Testis (tissue), 2 donors: ENCODE measurements around the gene TST.

Experiments used
- POLR2A ChIP-seq: fragments of 450-650 bp; IDR thresholded peaks from one replicate; pipeline ENCODE4 v1.6.1; 2017; ENCODE audit warnings: antibody characterized with exemption, mild to moderate bottlenecking, moderate library complexity
- TF ChIP-seq, protein P1 (sequence below), 3 experiments: fragments of 450-650 bp in 2 of 3; fragments of 200-600 bp in 1 of 3; sonication (generic) in 1 of 3; IDR thresholded peaks; one replicate each; pipeline ENCODE4 v1.5.1; 2016 to 2019; ENCODE audit warnings: antibody characterized with exemption in 3 of 3, mild to moderate bottlenecking in 2 of 3, moderate library complexity in 1 of 3

DNA sequence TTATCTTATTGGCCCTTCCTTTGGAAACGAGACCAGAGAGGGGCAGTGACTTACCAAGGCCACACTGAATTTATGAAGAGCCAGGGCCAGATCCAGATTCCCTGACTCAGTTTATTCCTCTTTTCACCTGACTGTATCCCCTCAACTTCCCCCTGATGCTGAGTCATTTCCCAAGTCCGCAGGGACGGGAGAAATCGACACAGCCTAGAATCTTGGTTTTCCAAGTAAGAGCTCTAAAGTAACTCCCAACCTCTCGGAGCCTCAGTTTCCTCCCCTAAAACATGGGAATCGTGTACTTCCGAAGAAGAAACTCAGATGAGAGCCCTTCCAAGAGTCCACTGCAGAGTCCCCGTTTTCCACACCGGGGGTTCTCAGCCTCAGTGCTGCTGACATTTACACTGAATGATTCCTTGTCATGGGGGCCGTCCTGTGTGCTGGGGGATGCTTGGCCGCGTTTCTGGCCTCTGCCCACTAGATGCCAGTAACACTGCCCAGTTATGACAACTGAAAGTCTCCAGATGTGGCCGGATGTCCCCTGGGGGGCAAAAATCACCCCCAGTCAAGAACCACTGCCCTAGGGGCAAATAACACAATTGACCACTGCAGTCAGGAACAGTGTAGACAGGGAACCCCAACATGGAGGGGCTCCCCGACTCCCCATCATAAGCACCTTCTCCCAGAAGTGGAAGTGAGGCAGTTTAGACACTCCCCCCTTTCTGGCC is 11.5 kb upstream of the TST start:
- TF ChIP-seq, protein P1, sequence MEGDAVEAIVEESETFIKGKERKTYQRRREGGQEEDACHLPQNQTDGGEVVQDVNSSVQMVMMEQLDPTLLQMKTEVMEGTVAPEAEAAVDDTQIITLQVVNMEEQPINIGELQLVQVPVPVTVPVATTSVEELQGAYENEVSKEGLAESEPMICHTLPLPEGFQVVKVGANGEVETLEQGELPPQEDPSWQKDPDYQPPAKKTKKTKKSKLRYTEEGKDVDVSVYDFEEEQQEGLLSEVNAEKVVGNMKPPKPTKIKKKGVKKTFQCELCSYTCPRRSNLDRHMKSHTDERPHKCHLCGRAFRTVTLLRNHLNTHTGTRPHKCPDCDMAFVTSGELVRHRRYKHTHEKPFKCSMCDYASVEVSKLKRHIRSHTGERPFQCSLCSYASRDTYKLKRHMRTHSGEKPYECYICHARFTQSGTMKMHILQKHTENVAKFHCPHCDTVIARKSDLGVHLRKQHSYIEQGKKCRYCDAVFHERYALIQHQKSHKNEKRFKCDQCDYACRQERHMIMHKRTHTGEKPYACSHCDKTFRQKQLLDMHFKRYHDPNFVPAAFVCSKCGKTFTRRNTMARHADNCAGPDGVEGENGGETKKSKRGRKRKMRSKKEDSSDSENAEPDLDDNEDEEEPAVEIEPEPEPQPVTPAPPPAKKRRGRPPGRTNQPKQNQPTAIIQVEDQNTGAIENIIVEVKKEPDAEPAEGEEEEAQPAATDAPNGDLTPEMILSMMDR (IDR thresholded peaks at IDR 0.05): no peak
- TF ChIP-seq POLR2A: no peak
